HT-29 (cell line): ENCODE data around the gene EGR4. TPM values are rescaled to one million over a fixed set of nuclear protein-coding genes. Genes with fewer than 3 reads are reported as not detected.
"Not testable (repeated sequence)": the region's sequence is repeated elsewhere in the genome, so short reads cannot be mapped to it uniquely, and the experiment has no call there.

Experiments
- DNase-seq: peaks from one replicate; pipeline ENCODE4 v3.0.0-alpha.2; 2015; ENCODE audit warnings: low spot score
- total RNA-seq: library from RNA; depleted of rRNA; stranded (reverse); fragments of >200 nt; shearing (Covaris generic); gene quantifications from 2 replicates; pipeline ENCODE4 v1.2.3, GENCODE V29; 2014

EGR4 gene
- total RNA-seq, 1 experiment from 2014 or later = 2.2 TPM

DNA sequence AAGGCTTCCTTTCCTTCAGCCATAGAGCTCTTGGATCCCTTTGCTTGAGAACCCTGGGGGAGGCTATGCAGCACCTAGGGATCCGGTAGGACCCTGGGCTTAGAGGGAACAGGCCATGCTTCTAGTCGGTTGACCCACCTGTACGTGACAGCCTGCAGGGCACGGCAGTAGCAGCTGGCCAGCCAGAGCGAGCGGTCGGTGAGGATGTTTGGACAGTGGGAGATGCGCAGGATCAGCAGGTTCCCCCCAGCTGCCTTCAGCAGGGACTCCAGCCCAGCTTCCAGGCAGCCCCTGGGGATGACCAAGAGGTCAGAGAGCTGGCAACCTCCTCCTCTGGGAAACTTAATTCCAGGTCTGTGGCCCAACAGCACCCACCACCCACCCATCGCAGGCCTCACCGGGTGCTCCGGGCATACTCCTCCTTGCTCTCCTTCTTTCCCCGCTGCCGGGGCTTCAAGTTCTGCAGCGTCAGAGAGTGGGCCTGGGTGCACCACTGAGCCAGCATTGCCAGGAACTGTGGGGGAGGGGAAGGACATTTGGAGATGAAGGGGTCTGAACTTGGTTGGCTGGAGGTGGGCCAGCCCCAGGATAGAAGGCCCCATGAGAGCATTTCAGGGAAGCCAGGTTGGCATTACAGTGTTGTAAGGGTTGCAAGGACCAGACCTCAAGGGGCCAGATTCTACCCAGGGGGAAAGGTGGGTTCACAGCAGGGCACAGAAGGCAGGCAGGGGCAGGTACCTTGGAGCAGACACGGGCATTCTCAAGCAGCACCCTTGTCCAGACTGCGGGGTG lies 29.6 kb downstream of the EGR4 start:
- DNase-seq = no peak

- not testable (repeated sequence) for DNase-seq
Observed at GRCh38 chr2:73262691-73263429, 30.5 kb downstream of the EGR4 start.

DNA sequence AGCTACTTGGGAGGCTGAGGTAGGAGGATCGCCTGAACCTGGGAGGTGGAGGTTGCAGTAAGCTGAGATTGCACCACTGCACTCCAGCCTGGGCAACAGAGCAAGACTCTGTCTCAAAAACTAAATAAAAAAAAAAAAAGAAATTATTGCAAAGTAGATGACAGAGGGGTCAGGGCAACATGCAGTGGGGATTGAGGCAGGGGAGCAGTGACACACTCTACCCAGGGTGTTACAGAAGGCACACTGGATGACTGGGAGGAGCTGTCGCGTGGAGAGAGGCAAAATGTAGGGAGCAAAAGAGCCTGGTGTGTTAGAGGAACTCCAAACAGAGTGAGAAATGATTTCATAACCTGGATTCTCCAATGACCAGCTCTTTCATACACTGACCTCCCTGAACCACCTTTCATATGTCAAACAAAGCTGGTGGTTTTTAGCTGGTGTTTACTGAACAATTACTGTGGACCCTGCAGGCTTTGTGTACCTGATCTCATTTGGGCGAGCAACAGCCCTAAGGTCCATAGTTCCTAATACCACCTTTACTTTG lies 31.2 kb downstream of the EGR4 start:
- DNase-seq = no peak

DNA sequence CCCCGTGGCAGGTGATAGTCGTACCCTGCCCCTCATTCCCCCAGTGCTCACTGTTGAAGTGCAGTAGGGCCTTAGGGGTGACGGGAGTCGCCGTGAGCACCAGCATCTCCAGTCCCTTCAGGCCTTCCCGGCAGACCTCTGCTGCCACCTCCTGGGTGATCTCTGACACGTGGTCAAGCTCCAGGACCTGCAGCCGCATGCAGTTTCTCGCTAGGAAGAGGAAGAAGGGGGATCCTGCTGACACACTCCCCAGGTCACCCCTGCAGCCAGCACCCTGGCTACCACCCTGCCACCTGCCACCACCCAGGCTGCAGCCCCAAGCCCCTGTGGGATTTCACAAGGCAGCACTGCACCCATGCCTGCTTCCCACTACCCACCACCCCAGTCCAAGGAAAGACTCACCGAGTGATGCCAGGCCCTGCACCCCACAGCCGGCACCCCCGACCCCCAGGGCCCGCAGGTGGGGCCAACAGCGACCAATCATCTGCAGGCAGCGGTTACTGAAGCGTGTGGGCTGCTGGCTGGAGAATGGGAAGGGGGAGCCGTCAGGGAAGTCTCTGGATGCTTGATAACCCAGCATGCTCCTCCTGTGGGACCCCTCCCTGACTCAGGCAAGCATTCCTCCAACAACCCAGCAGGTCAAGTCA lies 32.9 kb downstream of the EGR4 start:
- peak; percentile 26 for DNase-seq

DNA sequence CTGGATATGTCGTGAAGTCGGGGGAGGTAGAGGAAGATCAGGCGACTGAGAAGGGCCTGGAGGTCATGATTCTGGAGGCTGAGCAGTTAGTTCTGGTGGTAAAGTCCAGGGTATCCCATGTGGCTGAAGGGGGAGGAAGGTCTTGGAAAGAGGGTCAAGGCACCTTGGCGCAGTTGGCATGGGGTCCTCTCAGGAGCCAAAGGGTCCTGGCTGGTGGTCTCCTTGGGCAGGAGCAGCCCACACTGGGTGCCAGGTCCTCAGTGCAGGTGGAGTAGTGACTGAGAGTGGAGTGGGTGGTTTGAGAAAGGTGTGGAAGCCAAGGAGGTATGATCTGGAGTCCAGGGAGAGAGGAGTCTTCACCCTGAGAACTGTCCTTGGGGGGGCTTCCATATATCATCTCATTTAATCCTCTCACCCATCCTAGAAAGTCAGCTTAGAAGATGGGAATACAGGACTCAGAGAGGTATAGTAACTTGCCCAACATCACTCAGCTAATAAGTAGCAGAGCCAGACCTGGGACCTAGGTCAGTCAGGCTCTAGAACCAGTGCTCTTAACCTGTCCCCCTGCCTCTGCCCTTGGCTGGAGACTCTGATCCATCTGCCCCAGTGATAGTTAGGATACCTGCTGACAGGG lies 33.5 kb downstream of the EGR4 start:
- DNase-seq = no peak

DNA sequence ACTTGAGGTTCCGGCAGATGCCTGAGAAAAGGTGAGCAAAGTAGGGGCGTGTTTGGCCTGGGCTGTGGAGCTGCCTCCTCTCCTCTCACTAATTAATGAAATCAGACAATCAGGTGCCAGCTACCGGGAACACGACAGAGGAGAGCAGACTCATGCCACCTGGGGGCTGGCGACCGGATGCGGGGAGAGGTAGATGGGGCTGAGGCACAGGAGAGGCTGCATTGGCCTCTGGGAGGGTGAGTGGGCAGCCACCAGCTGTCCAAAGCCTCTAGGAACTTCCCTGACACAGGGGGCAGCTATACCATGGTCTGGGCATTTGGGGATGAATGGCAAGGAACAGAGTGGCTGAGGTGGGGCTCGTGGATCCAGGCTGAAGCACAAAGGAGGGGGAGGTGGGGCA lies 34.1 kb downstream of the EGR4 start:
- no peak for DNase-seq

DNA sequence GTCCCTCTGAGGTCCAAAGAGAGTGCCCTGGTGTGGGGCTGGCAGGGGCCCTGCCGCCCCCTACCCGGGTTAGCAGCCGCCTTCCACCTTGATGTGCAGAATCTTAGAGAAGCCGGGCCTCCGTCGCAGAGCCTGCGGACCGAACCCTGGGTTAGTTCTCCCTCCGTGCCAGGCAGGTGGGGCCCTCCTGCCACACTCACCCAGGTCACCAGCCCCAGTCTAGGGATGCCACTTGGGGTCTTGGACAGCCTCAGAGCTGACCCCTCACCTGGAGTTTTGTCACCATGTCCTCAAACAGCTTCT lies 34.5 kb downstream of the EGR4 start:
- no peak for DNase-seq

- no peak for DNase-seq
Observed at GRCh38 chr2:73258186-73258912, 35.0 kb downstream of the EGR4 start.

DNA sequence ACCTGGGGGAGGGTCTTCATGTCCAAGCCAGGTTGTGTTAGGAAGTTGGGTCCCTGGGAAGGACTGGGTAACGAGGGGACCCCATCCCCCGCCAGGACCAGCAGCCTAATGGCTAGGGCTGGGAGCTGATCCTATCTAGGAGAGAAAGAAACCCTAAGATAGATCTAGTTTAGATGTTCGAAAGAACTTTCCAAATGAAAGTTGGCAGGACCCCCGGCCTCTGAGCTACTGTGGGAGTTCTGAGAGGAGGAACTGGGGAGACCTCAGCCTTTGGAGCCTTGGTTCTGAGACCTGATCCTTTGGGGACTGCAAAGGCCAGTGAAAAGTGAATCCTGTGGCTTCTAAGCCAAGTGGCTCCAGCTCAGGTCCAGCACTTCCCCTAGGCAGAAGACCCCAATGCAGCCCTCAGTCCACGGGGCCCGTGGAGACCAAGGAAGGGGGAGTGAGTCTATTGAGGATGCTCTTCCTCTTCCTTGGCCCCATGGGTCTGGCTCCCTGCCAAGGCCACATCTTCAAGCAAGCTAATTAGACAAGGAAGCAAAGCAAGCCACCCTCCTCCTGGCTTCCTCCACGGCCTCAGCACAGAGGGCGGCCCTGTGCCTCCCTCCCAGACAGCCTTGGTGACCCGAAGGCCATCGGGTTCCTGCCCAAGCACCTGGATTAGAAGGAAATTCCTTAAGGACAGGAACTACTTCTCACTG lies 35.8 kb downstream of the EGR4 start:
- no peak for DNase-seq

DNA sequence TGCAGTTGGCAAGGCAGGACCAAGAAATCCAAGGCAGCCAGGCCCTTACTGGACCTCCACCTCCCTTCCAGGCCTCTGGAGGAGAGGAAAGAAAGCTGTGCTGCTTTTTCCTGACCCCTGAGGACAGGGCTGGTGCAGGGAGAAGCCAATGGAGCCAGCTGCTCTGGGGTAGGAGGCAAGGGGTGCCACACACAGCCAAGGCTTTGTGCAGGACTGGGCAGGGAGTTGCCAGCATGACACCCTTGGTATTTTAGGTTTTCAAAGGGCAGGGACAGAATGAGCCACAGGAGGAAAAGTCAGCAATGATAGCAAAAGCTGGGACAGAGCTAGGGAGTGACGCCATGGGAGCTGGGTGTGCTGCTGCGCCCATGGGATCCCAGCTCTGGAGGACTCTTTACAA lies 36.3 kb downstream of the EGR4 start:
- no peak for DNase-seq

DNA sequence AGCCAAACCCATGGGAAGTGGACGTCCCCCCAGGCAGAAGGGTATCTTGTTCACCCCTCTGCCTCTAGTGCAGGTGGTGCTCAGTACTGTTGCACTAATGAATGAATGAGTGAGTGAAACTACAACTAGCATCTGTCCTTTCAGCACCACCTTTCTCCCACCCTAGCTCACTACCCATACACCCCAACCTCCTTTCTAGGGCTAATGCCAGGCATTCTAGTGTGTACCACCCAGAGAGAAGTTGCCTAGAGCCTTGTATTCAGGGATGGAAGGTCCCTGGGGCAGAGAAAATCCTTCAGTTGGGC lies 36.8 kb downstream of the EGR4 start:
- no peak for DNase-seq

GRCh38 chr2:73255907-73256617 lies 37.3 kb downstream of the EGR4 start:
- DNase-seq = no peak

- DNase-seq = no peak
Observed at GRCh38 chr2:73255007-73255644, 38.2 kb downstream of the EGR4 start.

- DNase-seq = peak; percentile 5
Observed at GRCh38 chr2:73254343-73255006, 38.9 kb downstream of the EGR4 start.

GRCh38 chr2:73253901-73254300 lies 39.4 kb downstream of the EGR4 start:
- peak; percentile 4 for DNase-seq

DNA sequence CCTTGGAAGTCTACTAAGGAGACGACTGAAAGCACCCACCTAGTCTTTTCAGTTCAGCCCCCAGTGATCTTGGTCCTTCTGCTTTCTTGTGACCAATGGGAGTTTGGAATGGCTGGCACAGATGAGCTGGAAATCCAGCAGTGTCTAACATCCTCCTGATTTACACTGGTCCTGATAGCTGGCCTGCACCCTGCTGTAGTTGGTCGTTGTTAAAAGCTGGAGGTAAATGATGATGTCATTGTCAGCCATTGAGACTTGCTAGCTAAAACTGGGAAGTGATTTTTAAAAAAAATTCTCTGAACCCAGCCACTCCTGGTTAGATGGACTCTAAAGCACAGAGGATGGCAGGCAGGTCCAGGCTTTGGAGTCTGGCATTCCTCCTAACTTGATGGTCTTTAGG lies 39.9 kb downstream of the EGR4 start:
- no peak for DNase-seq

- no peak for DNase-seq
Observed at GRCh38 chr2:73252238-73253027, 40.9 kb downstream of the EGR4 start.
